Limb (tissue), 2 donors: ENCODE data around the gene LRRN2.
"Not testable (repeated sequence)": the region's sequence is repeated elsewhere in the genome, so short reads cannot be mapped to it uniquely, and the experiment has no call there.

ENCODE experiments used
- DNase-seq, 2 donors: peaks; one replicate each; pipeline ENCODE4 v3.0.0-alpha.2; 2016; ENCODE audit errors: extremely low spot score in 2 of 2

The LRRN2 gene

GRCh38 chr1:204685236-204686006 is at the start of gene LRRN2:
TSS of gene LRRN2 (minus strand) at chr1:204685738. CDS start at chr1:204619992, 65,746 bp downstream.
- peak in 1 of 2 donors; percentile 61 for DNase-seq

GRCh38 chr1:204735042-204735441 is 49.5 kb upstream of the LRRN2 start:
- no peak for DNase-seq

- no peak for DNase-seq
Measured at GRCh38 chr1:204733869-204734596, 48.5 kb upstream of the LRRN2 start.

- DNase-seq = no peak
Measured at GRCh38 chr1:204733289-204733688, 47.8 kb upstream of the LRRN2 start.

GRCh38 chr1:204731985-204732575 is 46.5 kb upstream of the LRRN2 start:
- DNase-seq = no peak

GRCh38 chr1:204731509-204731908 is 46.0 kb upstream of the LRRN2 start:
- DNase-seq = no peak

GRCh38 chr1:204730826-204731459 is 45.4 kb upstream of the LRRN2 start:
- DNase-seq = no peak

GRCh38 chr1:204729516-204729915 is 44.0 kb upstream of the LRRN2 start:
- no peak for DNase-seq

- no peak for DNase-seq
Measured at GRCh38 chr1:204728456-204728855, 42.9 kb upstream of the LRRN2 start.

- DNase-seq = no peak
Measured at GRCh38 chr1:204728045-204728444, 42.5 kb upstream of the LRRN2 start.

- DNase-seq = not testable (repeated sequence)
Measured at GRCh38 chr1:204727438-204727837, 41.9 kb upstream of the LRRN2 start.

- DNase-seq = no peak
Measured at GRCh38 chr1:204726478-204726877, 40.9 kb upstream of the LRRN2 start.

- DNase-seq = no peak
Measured at GRCh38 chr1:204725821-204726448, 40.4 kb upstream of the LRRN2 start.

- DNase-seq = no peak
Measured at GRCh38 chr1:204723131-204723787, 37.7 kb upstream of the LRRN2 start.

- DNase-seq = no peak
Measured at GRCh38 chr1:204721373-204722055, 36.0 kb upstream of the LRRN2 start.

GRCh38 chr1:204716660-204717059 is 31.1 kb upstream of the LRRN2 start:
- DNase-seq = no peak

- peak; percentile 21 to 63 for DNase-seq
Measured at GRCh38 chr1:204714861-204715511, 29.4 kb upstream of the LRRN2 start.

- no peak for DNase-seq
Measured at GRCh38 chr1:204714194-204714860, 28.8 kb upstream of the LRRN2 start.

GRCh38 chr1:204713541-204713940 is 28.0 kb upstream of the LRRN2 start:
- no peak for DNase-seq
